Activated CD8-positive, alpha-beta memory T cell treated with anti-CD3 and anti-CD28 coated beads for 24 hours (primary cell): ENCODE data around the gene CENPS.
"Not testable (repeated sequence)": the region's sequence is repeated elsewhere in the genome, so short reads cannot be mapped to it uniquely, and the experiment has no call there.

Source experiments
- DNase-seq: peaks from one replicate; pipeline ENCODE4 v3.0.0-alpha.2; 2020

CENPS gene

DNA sequence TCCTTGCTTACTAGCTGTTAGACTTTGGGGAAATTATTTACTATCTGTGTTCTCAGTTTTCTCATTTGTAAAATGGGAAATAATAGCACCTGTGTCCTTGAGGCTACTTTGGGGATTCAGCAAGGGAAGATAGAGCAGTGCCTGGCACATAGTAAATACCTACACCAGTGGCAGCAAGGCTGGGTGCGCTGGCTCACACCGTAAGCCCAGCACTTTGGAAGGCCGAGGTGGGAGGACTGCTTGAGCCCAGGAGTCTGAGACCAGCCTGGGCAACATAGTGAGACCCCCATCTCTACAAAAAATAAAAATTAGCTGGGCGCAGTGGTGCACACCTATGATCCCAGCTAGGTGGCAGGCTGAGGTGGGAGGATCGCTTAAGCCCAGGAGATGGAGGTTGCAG is 8.6 kb upstream of the CENPS start:
- no peak for DNase-seq

DNA sequence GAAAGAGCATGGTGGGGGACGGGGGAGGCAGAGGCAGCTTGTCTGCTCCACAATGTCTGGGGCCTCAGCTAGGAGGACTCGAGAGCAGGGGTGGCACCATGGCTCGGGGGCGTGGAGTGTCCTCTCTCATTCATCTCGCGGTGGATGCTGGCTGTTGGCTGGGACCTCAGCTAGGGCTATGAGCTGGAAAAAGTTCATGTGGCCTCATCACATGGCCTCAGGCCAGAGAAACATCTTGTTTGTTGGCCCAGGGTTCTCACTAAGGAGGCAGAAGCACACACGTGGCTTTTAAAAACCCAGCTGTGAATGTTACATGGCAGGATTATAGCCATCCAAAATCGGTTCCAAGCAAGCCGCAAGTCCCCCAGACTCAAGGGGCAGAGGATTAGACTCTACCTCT is 6.2 kb upstream of the CENPS start:
- no peak for DNase-seq

DNA sequence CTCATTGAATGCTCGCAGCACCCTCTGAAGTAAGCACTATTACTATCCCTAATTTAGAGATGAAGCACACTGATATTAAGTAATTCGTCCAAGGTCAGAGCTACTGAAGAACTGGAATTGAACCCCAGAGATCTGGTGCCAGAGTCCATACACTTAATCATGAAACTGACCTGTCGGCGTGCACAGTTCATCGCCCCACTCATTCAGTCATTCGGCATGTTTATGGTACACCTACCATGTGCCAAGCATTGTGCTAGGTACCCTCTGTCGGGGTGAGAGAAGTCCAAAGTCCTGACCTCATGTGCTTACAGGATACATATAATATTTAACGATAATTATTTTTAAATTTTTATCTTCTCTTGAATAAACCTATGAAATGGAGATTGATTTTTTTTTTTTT is 5.6 kb upstream of the CENPS start:
- no peak for DNase-seq

DNA sequence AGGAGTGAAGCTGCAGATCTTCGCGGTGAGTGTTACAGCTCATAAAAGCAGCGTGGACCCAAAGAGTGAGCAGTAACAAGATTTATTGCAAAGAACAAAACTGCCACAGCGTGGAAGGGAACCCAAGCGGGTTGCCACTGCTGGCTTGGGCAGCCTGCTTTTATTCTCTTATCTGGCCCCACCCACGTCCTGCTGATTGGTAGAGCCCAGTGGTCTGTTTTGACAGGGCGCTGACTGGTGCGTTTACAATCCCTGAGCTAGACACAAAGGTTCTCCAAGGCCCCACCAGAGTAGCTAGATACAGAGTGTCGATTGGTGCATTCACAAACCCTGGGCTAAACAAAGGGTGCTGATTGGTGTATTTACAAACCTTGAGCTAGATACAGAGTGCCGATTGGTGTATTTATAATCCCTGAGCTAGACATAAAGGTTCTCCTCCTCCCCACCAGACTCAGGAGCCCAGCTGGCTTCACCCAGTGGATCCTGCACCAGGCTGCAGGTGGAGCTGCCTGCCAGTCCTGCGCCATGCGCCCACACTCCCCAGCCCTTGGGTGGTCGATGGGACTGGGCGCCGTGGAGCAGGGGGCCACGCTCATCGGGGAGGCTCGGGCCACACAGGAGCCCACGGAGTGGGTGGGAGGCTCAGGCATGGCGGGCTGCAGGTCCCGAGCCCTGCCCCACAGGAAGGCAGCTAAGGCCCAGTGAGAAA is 4.3 kb upstream of the CENPS start:
- not testable (repeated sequence) for DNase-seq

DNA sequence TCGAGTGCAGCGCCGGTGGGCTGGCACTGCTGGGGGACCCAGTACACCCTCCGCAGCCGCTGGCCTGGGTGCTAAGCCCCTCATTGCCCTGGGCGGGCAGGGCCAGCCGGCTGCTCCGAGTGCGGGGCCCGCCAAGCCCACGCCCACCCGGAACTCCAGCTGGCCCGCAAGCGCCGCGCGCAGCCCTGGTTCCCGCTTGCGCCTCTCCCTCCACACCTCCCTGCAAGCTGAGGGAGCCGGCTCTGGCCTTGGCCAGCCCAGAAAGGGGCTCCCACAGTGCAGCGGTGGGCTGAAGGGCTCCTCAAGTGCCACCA is 3.7 kb upstream of the CENPS start:
- DNase-seq = not testable (repeated sequence)

DNA sequence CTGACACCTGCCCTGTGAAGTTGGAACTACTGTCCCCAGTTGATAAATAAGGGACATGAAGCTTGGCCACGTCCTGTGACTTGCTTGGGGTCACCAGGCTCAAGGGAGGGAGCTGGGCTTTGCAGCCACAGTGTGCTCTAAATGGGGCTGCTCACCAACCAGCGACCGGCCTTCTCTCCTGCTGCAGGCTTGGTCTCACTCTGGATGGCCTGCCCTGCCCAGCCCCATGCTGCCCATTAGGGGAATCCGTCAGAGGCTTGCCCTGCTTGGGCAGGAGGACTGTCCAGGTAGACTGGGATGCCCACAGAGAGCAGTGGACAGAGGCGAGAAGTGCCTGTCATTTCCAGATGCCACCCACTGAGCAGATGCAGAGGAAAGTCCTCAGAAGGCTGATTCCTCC is 1.2 kb upstream of the CENPS start:
- DNase-seq = no peak

DNA sequence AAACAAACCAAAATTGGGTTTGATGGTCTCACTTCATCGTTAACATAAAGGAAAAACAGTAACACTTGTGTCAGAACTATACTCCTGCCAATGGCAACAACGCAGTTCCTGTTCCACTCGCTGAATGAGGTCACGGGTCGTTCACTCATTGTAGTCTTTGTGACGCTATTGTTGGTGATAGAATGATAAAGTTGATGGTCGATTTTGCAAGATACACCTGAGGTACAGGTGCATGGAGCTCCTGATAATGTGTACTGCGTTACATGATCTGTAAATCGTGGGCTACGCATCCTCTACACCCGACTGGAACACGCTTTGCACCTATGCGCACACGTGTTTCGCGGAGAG is 391 bp upstream of the CENPS start:
- no peak for DNase-seq

DNA sequence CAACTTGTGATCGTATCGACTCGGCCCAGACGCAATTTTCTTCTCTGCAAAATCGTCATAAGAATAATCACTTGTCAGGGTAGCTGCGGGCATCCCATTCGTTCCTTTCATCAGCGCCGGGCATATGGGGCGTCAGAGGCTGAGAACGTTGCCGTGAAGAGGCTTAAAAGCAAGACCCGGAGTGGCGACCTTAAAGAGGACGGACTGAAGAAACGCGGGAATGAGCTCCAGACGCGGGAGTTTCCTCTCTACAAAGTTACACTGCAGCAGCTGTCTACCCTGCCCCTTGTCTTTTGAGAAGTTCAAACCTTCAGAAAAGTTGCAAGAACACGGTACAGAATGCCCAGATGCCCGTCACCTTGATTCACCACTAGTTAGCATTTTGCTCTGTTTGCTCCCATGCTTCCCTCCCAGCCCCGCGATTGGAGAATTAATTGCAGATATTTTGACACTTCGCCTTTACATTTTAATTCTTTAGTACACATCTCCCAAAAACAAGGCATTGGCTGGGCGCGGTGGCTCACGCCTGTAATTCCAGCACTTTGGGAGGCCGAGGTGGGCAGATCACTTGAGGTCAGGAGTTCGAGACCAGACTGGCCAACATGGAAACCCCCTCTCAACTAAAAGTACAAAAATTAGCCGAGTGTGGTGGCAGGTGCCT is 967 bp downstream of the CENPS start:
- no peak for DNase-seq

DNA sequence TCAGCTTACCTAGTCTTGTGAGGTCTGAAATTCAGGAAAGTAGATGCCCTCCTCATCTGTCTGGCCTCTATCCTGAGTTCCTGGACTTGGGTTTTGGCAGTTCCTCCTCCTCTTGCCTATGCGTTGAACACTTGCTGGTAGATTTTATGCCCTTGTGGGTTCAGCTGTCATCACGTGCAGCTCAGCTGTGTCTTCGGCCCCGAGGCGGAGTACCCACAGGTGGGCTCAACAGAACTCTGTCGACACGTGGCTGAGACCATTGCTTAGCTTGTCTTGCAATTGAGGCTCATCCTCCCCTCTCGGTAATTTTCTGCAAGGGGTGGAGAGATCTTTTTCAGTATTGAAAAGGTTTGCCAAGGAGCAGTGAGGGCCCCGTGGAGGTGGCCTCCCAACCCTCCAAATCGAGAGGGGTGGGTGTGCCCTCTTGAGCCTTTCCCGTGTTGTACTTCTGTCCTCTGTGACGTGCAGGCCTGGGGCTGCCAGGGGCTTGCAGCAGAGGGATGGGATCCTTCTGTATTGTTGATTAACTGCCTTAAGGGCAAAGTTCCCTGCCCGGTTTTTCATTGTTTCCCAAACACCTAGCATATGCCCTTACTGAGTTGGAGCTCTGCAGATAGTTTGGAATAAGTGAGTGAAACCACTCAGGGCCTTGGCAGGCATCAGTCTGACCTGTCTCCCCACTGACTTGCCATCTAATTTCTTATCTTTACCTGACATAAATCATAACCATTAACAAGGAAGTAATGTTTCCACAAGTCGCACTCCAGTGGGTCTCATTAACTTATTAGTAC is 2.9 kb downstream of the CENPS start:
- no peak for DNase-seq

DNA sequence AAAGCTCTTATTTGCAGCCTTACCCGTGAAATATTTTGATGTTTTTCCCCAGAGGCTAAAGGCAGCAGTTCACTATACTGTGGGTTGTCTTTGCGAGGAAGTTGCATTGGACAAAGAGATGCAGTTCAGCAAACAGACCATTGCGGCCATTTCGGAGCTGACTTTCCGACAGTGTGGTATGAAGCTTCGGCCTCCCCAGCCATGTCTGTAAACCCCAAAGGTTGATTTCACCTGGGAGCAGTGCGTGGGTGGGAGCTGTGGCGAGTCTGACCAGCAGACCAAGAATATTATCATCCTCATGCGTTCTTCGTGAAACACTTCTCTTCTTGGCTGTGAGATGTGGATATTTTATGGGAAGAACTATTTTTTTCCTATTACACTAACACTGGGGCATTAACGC is 3.6 kb downstream of the CENPS start:
- no peak for DNase-seq

DNA sequence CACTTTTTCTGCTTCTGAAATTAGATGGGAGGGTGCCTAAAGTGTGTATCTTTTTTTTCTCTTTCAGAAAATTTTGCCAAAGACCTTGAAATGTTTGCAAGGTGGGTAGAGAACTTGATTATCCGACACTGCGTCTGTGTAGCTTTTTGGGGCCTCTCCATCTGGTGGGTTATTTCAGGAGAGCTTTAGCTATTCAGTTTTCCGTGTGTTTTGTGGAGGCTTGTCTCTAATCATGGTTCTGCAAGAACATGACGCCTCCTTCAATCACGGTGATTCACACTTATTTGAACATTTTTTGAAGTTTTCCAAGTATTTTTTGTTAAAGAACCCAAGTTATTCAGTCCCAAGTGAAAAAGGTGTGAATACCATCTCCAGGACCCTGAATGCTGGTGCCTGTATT is 4.4 kb downstream of the CENPS start:
- DNase-seq = no peak

DNA sequence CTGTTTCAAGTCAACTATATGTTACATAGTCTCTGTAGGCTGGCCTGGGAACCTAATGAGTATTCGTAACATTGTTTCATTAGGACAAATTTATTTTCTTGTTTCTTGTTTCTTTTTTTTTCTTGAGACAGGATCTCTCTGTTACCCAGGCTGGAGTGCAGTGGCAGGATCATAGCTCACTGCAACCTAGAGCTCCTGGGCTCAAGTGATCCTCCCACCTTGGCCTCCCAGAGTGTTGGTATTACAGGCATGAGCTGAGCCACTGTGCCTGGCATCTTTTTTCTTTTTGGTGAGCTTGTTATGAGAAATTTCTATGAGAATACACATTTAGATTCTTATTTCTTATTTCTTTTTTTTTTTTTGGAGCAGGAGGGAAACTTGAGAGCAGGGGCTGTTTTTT is 6.8 kb downstream of the CENPS start:
- DNase-seq = no peak

DNA sequence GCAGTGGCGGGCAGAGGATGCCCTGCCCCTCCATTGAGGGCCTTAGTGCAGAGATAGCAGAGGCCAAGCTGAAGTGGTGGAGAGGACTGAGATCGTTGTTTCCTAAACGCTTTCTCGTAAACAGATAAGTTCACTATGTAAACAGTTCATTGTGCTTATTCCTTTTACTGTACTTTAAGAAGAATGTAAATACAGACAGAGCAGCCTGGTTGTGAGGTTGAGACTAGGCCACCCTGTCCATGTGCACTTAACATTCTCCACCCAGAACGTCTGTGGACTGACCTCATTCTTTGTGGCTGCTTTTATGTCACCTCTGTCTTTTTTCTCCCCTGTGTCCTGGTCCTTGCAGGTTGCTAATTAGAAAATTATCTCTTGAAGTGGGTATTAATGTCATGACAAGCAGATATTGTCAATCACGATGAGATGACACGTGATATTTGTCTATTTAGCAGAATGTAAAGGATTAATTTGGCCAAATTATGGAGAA is 8.5 kb downstream of the CENPS start:
- no peak for DNase-seq

DNA sequence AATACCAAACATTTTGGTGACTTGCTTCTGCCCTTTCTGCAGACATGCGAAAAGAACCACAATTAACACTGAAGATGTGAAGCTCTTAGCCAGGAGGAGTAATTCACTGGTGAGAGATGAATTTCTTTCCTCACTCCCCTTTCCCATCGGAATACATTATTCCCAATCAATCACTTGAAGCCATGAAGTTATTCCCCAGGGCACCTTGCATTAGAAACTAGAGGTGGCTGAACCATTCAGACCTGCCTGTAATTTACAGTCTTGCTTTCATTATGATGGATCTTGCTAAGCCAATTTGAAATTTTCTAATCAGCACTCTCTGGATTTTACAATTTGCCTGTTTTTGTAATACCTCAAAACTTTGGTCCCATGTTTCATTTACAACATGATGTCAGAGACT is 10.1 kb downstream of the CENPS start:
- no peak for DNase-seq

DNA sequence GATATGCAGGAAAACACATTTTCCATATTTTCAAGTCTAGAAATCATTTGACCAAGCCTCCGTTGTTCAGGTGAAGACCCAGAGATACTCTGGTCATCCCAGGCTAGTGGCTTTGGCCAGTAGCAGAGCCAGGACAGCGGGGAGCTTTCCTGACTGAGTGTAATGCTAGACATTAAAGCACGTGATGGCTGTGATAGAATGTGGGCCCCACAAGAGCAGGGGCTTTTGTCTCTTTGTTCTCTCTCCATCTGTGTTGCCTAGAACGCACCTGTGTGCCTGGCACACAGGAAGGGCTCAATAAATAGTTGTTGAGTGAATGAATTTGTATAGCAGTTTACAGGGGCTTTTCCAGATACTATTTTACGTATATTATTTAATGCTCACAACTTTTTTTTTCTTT is 10.6 kb downstream of the CENPS start:
- no peak for DNase-seq

DNA sequence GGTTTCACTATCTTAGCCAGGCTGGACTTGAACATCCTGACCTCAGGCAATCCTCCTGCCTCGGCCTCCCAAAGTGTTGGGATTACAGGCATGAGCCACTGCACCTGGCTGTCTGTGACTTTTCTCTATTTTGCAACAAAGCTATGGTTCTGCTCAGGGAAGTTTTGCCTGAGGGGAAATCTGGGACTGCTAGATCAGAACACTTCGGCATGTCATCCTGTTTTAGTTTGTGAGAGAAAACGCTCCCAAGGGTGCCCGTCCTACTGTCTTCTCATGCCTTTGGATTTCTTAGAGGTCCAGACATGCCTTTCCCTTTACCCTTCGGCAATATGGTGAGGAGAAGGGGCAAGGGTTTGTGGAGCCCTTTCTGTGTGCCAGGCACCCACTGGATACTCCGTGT is 14.0 kb downstream of the CENPS start:
- no peak for DNase-seq

DNA sequence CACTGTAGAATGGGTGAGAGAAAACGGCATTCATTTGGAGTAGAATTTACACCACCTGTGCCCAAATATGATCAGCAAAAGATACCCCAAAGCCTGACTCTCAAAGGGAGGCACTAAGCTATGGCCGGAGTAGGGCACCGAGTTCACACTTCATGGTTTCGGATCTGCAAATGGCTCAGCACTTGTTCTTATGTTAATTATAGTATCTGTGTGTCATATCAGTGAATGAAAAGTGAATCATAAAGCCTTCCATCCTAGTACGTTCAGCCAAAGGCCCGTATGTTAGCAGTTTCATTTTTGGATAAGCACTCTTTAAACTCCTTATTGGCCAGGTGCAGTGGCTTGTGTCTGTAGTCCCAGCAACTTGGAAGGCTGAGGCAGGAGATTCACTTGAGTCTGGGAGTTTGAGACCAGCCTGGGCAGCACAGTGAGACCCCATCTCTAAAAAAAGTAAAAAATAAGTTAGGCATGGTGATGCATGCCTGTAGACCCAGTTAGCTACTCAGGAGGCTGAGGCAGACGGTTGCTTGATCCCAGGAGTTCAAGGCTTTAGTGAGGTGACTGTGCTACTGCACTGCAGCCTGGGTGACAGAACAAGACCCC is 14.7 kb downstream of the CENPS start:
- no peak for DNase-seq

DNA sequence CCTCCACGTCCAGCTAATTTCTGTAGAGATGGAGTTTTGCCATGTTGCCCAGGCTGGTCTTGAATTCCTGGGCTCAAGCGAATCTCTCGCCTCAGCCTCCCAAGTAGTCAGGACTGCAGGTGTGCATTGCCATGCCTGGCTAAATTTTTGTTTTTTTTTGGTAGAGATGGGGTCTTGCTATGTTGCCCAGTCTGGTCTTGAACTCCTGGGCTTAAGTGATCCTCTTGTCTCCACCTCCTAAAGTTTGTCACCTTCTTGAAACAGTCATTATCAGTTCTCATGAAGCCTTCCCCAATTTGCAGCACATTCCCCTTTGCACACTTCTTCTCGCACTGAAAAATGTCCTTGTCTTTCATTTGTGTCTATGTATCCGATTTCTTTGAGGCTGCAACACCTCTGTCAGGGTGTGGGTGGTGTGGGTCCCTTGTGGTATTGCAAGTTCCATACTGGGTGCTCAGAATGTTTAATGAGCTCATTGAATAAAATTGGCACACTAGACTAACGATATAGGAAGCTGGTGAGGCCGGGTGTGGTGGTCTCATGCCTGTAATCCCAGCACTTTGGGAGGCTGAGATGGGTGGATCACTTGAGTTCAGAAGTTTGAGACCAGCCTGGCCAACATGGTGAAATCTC is 16.7 kb downstream of the CENPS start:
- DNase-seq = no peak

DNA sequence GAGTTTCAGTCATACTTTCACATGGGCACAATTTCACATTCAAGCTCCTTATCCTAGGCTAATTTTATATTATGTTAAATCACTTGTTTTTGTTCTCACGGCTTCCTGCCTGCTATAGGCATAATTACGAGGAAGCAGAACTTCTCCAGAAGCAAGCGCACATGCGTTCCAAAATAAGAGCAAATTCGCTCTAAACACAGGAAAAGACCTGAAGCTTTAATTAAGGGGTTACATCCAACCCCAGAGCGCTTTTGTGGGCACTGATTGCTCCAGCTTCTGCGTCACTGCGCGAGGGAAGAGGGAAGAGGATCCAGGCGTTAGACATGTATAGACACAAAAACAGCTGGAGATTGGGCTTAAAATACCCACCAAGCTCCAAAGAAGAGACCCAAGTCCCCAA is 19.5 kb downstream of the CENPS start, which contains the start of gene CORT:
Gene CORT (plus strand): TSS at position 281 of the 400 bp plus-strand sequence. CDS start 193 bp downstream, outside the sequence.
- DNase-seq = no peak

DNA sequence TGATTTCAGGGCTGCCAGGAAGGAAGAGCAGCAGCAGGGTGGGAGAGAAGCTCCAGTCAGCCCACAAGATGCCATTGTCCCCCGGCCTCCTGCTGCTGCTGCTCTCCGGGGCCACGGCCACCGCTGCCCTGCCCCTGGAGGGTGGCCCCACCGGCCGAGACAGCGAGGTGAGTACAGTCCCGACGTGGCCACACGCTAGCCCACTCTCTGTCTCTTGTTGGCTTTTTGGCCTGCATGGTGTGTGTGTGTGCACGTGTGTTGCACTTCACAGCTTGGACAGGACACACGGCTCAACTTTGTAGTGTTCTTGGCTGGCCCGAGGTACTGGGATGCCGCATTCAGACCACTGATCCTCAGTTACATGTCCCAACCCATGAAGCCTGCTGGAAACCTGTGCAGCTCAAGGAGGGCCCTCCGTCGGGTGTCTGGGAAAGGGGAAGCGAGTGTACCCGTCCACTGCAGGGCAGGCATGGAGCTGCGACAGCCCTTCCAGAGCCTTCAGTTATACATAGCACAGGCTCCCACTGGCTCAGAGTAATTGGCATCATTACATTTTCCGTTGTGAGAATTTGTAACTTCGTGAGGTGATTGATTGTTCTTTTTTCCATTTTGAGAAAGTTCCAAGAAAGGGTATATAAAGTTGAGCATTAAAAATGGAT is 20.1 kb downstream of the CENPS start:
- no peak for DNase-seq

DNA sequence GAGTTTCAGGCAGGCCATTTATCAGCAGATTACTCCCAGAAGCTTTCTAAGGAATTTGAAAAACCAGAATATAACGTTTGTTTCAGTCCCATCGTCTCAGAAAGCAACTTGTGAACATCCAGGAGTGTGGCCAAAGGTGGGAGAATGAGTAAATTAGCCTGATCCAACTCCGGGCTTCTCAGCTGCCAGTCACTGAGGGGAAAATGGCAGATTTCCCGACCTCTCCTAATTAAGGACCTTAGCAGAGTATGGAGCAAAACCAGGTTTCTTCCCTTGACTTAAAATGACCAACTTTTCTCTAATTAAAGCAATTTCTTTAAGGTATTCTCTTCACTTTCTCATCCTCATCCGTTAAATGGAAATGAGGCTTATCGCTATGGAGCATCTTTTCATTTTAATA is 20.6 kb downstream of the CENPS start:
- DNase-seq = no peak

DNA sequence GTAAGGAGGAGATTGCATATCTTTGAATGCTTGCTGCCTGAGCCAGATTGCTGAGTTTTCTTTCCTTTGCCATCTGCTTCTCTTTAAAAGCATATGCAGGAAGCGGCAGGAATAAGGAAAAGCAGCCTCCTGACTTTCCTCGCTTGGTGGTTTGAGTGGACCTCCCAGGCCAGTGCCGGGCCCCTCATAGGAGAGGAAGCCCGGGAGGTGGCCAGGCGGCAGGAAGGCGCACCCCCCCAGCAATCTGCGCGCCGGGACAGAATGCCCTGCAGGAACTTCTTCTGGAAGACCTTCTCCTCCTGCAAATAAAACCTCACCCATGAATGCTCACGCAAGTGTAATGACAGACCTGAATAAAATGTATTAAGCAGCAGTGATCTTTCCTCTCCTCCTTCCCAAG is 21.1 kb downstream of the CENPS start:
- no peak for DNase-seq

DNA sequence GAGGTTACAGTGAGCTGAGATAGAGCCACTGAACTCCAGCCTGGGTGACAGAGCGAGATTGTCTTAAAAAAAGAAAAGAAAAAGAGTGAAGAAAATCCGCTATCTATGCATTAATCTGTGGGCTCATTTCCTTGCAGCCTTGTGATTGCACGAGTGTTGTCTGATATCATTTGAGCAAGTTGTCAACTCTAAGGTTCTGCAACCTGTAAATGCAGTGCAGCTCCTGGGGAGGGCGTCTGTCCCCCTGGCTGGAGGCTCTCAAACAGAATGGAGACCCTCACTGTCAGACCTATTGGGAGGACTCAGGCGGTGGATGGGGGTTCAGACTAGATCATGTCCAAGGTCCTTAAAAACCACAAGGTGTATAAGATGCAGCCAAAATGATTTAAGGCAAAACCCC is 25.8 kb downstream of the CENPS start:
- no peak for DNase-seq
